Activated CD4-positive, alpha-beta T cell treated with anti-CD3 and anti-CD28 coated beads for 24 hours (primary cell): ENCODE data around the gene LRCH1.

Source experiments
- DNase-seq, 2 donors: peaks; one replicate each; pipeline ENCODE4 v3.0.0-alpha.2; 2020; ENCODE audit warnings: low read depth in 2 of 2

LRCH1 gene

DNA sequence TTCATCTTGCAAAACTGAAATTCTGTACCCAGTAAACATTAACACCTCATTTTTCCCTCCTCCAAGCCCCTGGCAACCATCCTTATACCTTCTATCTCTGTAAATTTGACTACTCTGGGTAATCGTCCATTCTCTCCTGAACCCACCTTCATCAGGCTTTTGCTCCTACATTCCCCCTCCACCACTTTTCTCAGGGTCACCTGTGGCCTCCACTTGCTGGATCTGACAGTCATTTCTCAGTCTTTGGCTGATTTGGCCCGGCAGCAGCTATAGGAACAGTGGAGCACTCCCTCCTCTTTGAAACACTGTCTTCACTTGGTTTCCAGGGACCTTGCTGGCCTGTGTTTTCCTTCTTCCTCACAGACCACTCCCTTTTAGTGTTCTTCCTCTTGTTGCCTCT lies 83.5 kb downstream of the LRCH1 start:
- no peak for DNase-seq

DNA sequence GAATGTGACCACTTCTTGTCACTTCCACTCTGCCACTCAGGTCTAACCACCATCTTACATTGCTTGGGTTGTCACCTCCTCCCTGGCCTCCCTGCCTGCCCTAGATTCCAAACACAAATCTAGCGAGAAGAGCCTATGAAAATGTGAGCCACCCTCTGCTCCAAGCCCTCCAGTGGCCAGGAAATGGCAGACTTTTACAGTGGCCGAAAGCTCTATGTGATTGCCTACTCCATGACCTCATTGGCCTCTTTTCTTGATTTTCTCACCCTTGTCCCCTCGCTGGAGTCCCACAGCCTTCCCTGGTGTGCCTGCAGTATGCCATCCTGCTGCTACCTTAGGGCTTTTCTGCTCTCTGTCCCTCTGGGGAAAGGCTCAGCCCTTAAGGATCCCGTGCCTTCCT lies 84.2 kb downstream of the LRCH1 start:
- no peak for DNase-seq

DNA sequence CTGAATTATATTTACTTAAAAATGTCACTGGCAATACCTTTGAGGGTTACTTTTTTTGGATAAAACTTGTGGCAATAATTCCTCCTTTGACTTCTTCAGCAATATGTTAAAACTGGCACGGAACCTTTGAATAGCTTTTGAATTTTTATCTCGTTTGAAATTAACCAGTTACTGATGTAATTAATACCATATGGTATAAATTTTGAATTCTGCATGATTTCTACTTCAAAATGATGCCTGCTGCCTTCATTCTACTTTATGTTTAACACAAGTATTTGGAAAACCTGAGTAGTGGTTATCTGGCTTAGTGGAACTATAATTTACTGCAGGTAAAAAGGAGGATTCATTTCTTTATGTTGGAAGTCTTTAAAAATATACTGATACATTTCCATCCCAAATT lies 85.3 kb downstream of the LRCH1 start:
- no peak for DNase-seq

DNA sequence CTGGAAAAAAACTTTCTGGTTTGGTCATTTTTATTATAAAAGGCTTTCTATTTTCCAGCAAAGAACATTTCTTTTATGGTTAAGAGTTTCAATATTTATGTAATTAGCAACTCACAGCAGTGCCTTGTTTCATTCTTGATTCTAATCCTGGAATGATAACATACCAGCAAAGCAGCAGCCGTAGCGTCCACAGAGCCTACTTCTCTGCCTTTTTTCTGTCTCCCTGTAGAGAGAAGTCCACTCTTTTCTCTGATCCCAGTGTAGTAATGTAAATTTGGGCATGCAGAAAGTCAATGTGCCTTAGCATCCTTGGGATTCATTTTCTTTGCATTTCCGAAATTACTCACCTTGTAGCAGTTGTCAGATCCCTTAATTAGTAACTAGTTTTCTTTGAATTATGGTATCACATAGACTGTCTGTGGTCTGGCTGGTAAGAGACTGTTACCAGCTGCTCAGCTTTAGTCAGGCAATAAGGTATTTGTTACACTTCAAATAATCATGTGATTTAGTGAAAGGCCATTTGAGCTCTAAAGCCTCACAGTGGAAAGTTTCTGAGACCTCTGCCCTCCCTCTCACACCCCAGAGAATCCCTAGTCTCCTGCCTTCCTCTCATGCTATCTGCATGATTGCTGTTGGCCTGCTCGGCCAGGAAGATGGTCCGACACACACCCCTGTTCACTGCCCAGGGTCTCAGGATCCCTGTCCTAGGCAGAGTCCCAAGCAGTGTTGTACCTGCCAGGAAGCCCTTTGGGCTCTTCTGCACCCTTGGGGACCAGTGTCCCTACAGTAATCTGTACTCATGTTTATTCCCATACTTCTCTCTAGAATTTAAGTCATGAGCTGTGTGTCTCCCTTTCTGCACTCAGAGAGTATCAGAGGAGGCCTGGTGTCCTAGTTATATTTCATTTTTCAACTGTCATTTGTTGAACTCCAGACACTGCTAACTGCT lies 86.3 kb downstream of the LRCH1 start:
- no peak for DNase-seq

DNA sequence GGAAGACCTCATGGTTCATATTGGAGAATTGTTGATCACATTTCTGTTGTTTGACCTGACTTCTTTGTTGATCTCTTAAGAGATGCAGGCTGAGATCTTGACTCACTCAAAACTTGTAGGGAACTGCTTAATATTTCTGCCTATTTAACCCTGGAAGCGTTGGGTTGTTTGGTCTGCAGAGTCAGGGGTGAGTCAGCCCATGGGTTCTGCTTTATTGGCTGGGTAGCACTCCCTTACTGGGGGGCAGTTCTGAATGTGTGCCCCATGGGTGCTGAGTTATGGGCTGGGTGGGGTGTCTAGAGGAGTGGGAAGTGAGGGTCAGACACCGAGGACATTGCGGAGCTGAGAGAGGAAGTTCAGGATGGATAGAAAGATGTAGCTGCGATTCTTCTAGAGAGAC lies 87.9 kb downstream of the LRCH1 start:
- no peak for DNase-seq

DNA sequence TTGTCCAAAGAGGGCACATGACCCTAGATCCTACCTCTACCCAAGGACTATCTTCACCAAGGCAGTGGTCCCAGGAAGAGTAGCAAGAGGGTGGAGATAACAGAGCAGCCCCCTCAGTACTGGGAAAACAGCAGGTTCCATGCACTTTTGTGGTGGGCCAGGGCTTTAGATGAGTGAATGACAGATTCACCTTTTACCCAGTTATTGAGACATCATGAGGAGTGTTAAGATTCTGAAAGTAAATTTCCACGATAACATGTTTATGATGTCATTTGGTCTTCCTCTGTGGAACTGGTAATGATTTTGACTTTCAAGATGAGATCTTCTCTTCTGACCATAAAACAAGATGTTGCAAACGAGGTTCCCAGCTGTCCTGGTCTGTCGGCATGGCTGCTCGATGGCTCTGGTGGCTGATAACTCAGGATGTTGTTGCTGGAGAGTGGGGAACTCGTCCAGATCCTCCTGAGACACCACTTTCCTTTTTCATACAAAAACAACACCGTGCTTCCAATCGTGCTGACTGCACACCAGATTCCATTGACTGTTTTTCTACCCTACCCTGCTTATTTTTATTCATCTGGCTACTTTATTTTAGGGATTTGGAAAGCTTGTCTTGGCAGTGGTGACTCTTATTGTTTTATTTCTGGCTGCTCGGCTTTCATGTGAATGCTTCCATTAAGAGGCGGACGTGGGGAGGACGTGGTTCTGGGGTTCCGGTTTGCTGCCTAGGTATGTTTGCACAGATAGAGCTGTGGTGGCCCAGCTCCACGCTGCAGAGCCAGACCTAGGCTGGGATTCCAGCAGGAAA lies 88.5 kb downstream of the LRCH1 start:
- no peak for DNase-seq

DNA sequence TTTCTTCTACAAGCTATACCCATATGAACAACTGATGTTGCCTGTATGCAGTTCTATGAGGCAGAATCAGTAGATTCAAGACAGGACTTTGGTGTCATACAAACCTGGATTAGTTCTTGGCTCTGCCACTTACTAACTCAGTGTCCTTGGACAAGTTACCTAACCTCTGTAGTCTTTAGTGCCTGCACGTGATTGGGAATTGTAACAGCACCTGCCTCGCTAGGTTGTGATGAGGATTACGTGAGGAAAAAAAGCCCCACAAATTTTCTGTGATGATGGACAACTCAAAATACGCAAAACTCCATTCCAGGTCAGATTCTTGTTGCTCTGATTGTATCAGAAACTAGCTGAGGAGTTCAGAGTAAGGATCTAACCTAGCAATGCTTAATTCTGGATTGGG lies 89.3 kb downstream of the LRCH1 start:
- DNase-seq: no peak

DNA sequence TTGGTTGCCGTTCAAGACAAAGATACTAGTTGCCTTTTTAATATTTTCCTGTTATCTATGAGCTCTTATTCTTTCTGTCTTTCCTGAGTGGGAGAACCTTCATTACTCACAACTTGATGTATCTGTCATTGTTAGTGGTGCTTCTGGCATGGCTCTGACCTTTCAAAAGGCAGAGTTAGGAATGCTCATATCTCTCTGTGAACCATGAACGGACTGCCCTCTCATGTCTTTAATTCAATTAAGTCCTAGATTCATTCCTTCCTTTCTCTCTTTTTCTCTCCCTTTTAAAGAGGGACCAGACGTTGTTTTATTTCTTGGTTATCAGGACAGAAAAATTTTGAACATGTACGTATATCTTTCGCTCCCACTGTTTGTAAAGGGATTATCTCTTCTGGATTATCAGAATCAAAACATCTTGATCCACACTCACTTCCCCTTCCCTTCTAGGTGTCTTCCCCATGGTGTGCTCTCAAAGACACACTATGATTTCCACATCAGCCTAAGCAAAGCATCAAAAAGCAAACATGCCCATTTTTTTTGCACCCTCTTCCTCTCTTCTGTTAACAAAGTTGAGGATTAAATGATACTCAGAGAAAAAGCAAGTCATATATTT lies 90.3 kb downstream of the LRCH1 start:
- DNase-seq: no peak

DNA sequence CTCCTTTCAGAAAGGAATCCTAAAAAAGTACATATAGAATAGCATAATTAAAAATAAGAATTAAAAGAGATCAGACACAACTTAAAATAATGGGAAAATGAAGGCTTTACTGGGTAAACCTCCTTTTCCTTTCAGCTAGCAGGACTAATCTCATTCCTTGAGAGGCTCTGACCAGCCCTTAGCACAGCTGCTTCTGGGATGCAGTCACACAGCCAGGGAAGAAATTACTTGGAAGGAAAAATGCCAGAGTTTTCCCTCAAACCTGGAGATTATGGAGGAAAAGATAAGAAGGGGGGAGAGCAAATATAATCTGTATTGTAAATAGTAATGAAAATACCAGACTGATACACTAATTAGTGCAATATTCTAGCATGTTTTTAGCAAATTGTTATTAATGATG lies 91.8 kb downstream of the LRCH1 start:
- no peak for DNase-seq

DNA sequence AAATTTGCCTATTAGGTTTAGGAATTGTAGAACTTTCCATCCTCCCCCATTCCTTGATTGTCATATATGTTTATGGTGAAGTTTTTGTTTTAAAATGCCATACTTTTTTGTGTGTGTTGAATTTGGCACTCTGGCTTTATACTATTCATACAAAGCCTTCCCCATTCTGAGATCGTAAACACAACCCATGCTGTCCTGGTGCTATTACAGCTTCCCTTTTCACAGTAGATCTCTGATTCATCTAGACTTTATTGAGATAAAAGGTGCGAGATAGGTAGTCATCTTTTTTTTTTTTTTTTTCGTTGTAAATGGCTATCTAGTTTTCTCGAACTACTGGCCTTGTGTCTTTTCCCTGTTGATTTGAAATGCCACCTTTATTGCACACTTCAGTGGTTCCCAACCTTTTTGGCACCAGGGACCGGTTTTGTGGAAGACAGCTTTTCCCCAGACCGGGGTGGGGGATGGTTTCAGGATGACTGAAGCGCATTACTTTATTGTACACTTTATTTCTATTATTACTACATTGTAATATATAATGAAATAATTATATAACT lies 94.6 kb downstream of the LRCH1 start:
- no peak for DNase-seq

DNA sequence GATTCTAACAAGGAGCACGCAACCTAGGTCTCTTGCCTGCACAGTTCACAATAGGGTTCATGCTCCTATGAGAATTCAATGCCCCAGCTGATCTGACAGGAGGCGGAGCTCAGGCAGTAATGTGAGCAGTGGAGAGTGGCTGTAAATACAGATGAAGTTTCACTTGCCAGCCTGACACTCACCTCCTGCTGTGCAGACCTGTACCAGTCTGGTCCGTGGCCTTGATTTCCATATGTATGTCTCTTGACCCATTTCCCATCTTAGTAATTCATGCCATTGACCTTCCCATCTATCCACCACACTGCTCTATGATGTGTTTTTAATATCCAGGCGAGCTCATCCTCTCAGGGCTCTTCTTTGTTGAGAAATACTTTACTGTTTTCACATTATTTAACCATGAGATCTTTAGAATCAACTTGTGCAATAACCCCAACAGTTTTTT lies 95.2 kb downstream of the LRCH1 start:
- no peak for DNase-seq

DNA sequence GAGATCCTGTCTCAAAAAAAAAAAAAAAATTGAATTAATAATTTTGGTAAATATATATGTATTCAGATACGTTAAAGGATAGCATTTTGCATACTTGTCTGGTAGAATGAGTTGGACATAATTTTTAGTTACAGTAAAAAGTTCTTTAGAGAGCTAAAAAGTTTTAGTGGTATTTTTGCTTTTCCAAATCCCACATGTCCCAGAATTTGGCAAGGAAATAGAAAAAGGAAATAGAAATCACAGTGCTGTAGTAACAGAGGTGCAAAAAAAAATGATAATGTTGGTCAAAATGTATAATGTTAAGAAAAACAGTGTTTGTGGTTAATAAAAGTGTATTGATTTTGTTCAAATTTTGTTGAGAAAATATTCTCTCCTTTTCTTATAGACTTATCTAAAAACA lies 96.8 kb downstream of the LRCH1 start:
- DNase-seq: no peak

DNA sequence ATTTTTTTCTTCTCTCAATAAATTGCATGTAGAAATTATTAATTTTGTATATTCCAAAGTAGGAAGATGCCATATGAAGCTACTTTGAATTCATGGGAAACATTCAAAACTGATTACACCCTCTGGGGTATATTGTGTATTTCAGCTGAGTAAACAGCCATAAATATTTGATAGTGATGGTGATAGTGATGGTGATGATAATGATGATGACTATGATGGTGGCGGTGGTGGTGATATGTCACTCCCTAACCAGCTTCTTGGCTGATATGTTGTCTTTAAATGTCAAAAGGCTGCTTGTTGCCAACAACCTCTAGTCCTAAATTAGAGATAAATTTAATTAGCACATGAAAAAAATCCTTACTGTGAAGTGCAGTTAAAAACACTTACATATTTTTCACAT lies 102.0 kb downstream of the LRCH1 start:
- DNase-seq: no peak

DNA sequence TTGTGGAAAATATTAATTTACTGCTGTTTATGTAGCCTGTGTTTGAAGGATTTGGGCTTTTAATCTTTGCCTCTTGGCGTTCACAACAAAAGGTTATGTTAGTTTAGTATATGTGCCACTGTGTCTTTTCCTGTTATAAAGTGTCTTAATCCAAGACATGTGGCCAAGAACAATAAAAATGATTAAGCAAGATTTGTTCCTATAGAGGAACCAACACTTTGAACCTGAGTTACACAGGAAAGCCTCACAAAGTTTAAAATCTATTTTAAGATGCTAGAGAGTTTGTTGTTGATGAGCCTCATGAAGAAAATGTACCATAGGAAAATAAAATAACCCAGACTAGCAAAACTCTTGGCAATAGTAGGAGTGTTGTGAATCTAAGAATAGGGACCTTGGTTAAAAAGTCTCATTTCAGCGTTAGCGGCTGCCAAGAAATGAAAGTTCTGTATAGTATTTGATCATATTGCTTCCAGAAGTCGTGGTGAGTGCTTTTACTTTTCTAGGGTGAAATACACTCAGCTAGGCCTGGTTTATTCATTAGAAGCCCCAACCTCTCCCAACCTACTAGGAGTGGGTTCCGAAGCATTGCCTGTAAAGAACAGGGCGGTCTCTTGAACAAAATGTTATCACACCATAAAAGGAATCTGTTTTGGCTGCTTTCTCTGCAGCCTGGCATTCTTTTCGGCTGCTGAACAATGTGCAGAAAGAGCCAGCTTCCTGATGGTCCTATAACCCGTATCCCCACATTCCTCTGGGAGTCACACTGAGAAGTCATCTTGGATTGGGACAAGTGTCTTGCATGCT lies 102.6 kb downstream of the LRCH1 start:
- DNase-seq: no peak

DNA sequence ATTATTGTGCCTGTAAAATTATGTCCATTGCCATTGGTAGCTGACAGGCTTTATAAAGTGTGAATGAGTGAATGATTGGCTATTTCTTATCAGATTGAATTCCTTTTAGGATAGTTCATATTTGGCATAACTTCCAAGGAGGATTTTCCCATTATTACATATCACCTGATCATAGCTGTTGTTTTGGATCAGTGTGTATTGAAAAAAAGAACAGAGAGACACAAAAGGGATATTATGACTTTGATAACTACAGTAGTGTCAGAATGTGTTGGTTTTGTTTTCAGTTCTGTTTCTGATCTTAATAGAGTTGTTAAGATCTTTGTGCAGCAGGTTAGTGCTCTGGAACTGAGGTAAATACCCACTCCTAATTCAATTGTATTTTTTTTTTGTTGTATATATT lies 103.8 kb downstream of the LRCH1 start:
- DNase-seq: no peak

DNA sequence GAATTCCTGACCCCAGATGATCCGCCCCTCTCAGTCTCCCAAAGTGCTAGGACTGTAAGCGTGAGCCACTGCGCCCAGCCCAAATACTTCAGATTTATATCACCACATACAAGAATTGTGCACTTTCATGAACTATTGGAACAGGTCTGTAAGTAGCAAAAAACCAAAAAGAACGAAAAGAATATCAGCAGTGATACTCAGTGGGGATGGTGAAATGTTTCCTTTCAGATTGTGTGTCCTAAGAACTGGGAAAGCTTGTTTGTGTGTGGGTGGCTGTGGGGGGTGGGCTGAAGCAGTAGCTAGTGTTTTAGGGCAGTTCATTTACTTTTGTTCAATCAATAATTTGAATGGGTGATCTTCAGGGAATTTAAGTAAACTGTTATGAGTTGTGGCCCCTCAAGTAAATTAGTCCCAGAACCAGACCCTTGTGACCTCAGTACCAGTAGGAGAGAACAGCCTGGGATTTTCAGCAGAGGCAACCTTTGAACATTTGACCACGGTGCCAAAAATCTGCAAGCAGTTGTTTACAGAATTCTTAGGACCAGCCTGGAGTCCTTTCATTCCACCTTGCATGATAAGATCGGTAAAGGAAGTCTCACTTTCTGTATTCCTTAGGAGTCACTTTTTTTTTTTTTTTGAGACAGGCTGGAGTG lies 106.6 kb downstream of the LRCH1 start:
- DNase-seq: no peak

DNA sequence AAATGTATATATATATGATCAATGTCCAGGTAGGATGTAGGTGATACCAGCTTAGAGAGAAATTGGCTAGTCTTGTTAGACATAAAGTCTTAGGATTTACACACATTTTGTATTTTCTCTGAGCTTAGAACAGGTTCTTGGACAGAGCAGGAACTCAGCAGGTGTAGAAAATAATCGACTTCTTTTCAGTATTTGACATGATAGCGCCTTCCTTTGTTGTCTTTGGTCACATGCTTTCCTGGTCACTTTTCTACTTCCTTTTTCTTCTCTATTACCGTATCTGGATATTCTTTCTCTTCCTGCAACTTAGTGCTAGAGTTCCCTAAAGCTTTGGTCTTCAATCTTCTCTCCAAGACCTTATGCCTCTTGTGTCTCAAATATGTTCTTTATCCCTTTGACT lies 107.4 kb downstream of the LRCH1 start:
- DNase-seq: no peak

DNA sequence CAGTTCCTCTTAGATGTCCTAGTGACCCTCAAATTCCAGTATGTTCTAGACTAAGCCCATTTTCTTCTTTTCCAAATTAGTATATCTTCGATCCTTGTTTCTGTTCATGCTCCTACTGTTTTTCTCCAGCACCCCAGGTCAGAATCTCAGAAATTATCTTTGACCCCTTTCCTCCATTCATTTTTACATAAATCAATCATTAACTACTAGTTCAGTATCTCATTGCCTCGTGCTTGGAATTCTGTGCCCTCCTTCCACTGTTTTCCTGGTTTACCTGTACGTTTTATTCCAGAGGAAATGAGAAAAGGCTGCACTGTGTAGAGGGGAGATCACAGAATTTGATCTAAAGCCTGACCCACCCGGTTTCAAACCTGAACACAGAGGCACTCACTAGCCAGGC lies 107.9 kb downstream of the LRCH1 start:
- DNase-seq: no peak

DNA sequence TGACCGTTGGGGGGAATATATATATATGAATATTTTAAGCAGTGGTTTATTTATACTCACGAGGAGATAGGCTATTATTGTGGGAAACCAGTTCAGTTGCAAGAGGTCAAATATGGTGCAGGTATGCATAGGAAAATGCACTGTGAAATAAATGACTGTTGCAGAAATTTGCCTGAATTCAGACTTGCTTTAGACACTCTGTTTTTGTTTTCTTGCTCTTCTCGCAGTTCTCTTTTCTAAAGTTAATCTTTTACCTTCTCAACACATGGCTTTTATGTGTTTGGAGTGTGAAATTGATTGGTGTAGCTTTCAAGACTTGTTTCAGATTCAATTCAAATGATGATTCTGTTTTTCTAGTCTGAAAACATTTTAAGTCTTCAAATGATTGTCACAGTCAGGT lies 109.7 kb downstream of the LRCH1 start:
- DNase-seq: no peak

DNA sequence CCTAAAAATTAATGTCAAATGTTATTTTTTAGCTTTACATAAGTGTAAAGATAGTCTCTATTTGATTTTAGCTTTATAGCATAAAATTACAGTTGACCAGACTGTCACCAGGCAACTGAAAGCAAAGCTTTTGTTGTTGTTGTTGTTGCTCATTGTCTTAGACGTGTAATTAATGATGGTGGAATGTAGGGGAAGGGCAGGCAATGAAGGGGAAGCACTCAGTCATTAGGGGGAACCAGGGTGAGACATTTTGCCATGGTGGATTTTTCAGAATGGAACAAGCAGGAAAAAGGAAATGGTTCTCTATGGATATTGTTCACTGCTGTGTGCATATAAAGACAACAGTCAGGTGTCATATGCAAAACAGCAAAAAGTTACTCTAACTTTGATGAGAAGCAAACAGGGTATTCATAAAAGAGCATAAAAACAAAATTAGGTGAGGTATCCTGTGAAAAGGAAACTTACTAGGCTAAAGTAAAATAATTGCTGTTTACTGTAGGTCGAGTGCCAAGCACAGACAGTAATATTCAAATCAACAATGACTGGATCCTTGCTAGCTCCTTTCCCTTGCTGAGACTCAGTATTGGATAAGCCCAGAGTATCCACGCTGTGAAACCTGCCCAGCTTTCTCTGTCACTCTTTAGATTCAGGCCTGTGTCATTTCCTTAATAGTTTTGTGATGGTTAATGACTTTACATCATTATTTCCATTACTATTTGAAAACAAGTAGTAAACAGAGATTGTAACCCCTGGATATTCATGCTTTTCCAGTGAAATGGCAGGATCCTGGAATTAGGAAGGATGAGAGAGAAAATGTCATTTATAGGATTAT lies 110.5 kb downstream of the LRCH1 start:
- no peak for DNase-seq
